HUES6 (cell line): ENCODE results near the gene FBXO41.

Experiments
- H3K27ac ChIP-seq: 2 replicates; pipeline ENCODE4 v1.7.0; 2013; ENCODE audit warnings: low read depth, mild to moderate bottlenecking, low read length, inconsistent platforms
- H3K27me3 ChIP-seq: 2 replicates; pipeline ENCODE4 v1.6.1; 2013; ENCODE audit warnings: low read length; ENCODE audit not compliant: control insufficient read depth, insufficient read depth
- H3K36me3 ChIP-seq: 2 replicates; pipeline ENCODE4 v1.6.1; 2013; ENCODE audit warnings: low read length; ENCODE audit not compliant: control insufficient read depth, insufficient read depth
- H3K4me1 ChIP-seq: 2 replicates; pipeline ENCODE4 v1.6.1; 2013; ENCODE audit warnings: low read length; ENCODE audit not compliant: control insufficient read depth, insufficient read depth
- H3K4me3 ChIP-seq: 2 replicates; pipeline ENCODE4 v1.5.1; 2013; ENCODE audit warnings: low read depth, low read length
- H3K9ac ChIP-seq: one replicate; pipeline ENCODE4 v1.6.1; 2013; ENCODE audit warnings: mild to moderate bottlenecking, low read length
- H3K9me3 ChIP-seq: 2 replicates; pipeline ENCODE4 v1.6.1; 2013; ENCODE audit warnings: low read depth, low read length; ENCODE audit not compliant: control insufficient read depth, insufficient read depth

FBXO41 gene

DNA sequence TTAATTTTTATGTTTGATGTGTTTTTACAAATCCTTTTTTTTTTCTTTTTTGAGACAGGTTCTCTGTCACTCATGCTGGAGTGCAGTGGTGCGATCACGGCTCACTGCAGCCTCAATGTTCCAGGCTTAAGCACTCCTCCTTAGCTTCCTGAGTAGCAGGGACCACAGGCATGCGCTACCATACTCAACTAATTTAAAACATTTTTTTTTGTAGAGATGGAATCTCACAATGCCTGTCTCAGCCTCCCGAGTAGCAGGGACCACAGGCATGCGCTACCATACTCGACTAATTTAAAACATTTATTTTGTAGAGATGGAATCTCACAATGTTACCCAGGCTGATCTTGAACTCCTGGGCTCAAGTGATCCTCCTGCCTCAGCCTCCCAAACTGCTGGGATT, 78.7 kb downstream of the FBXO41 start:
- H3K9ac ChIP-seq = no peak overlapping the region
- H3K9me3 ChIP-seq = no peaks in the 10 kb centered on the region
- H3K4me1 ChIP-seq = no peaks in the 10 kb centered on the region
- H3K4me3 ChIP-seq = no peak overlapping the region
- H3K27ac ChIP-seq = no peak overlapping the region
- peaks cover 72% of the 10 kb centered on the region for H3K27me3 ChIP-seq
- H3K36me3 ChIP-seq = no peaks in the 10 kb centered on the region
